ENCODE measurements around the gene SRPX2.

SRPX2 gene

GRCh38 chrX:100662796-100663195, 18.8 kb downstream of the SRPX2 start:
- TF ChIP-seq, protein P1, sequence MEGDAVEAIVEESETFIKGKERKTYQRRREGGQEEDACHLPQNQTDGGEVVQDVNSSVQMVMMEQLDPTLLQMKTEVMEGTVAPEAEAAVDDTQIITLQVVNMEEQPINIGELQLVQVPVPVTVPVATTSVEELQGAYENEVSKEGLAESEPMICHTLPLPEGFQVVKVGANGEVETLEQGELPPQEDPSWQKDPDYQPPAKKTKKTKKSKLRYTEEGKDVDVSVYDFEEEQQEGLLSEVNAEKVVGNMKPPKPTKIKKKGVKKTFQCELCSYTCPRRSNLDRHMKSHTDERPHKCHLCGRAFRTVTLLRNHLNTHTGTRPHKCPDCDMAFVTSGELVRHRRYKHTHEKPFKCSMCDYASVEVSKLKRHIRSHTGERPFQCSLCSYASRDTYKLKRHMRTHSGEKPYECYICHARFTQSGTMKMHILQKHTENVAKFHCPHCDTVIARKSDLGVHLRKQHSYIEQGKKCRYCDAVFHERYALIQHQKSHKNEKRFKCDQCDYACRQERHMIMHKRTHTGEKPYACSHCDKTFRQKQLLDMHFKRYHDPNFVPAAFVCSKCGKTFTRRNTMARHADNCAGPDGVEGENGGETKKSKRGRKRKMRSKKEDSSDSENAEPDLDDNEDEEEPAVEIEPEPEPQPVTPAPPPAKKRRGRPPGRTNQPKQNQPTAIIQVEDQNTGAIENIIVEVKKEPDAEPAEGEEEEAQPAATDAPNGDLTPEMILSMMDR (conservative IDR thresholded peaks at IDR 0.05): no peak
- H3K27ac ChIP-seq: no peak overlapping the region

DNA sequence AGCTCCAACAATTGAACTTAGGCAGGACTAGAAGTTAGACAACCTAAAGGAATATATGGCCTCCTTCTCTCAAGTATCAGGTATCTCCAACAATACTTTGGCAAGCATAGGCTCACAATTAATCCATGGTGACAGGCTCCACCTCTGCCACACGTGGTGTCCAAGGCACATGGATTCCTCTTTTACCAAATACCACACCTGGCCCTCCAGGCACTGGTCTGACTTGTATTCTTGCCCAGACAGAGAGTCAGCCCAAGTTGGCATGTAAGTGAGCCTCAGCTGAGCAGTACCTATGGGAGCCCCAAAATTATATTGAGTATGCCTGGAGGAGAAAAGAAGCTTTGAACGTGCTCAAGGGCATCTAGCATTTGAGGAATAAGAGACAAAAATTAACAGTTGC, 19.6 kb downstream of the SRPX2 start:
- no peak overlapping the region for H3K27ac ChIP-seq
- TF ChIP-seq, protein P1 (conservative IDR thresholded peaks at IDR 0.05): no peak

DNA sequence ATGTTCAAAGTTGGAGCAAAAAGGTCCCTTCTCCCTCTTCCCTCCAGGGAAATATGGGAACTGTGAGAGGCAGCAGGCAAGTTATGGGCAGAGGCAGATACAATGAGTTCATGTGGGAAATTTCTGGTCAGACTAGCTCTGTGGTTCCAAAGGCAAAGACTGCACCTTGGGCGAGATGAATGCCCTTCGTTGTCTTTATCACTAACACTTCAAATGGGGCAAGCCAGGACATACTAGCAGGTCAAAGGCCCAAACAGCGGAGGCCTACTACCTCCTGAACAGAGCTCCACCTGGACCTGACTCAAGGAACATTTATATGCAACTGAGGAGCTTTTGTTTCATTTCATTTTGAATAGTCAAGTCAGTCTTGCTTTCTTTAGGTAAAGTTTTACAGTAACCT, 29.0 kb downstream of the SRPX2 start:
- no peak overlapping the region for H3K27ac ChIP-seq
- TF ChIP-seq, protein P1 (conservative IDR thresholded peaks at IDR 0.05): no peak

DNA sequence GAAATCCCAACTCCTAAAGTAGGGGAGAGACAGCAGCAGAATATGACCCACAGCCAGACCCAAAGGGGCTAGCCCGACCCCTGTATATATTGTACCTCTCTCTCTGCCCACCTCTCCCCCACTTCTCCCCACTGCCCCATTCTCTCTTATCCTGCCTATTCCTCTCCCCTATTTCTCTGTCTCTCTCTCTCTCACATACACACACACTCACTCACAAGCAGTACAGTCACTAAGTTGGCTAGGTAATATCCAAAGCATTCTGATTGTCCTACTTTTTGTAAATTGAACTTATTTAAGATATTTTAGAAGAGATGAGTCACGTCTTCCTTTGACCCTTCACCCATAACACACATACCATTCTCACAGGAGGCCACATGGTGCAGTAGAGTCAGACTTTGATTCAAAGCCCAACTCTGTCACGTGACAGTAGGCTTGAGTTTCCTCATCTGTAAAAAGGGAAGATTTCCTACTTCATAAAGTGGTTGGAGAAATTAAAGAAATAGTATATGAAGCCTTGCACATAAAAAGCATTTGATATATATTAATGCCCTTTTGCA, 29.5 kb downstream of the SRPX2 start:
- H3K27ac ChIP-seq: no peak overlapping the region

DNA sequence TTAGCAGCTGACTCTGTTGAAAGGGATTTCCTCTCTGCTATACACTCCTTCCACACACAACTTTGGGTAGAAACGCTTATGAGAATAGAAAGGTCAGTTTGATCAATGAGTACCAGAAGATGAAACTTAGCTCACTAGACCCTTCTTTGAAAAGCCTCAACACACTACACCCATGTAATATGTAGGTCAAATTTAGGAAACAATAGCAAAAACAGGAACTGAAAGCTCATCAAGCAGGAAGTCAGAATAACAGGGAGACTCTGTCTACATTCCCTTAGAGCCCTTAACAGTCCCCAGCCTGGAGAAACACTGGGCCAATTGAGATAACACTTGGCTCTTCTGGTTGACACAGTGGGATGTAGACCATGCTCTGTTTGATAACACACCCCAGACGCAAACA, 30.7 kb downstream of the SRPX2 start:
- no peak overlapping the region for H3K27ac ChIP-seq
- TF ChIP-seq, protein P1 (conservative IDR thresholded peaks at IDR 0.05): no peak

More for the DNA sequence above, 29.5 kb downstream of the SRPX2 start:
- TF ChIP-seq, protein P1 (conservative IDR thresholded peaks at IDR 0.05): no peak

DNA sequence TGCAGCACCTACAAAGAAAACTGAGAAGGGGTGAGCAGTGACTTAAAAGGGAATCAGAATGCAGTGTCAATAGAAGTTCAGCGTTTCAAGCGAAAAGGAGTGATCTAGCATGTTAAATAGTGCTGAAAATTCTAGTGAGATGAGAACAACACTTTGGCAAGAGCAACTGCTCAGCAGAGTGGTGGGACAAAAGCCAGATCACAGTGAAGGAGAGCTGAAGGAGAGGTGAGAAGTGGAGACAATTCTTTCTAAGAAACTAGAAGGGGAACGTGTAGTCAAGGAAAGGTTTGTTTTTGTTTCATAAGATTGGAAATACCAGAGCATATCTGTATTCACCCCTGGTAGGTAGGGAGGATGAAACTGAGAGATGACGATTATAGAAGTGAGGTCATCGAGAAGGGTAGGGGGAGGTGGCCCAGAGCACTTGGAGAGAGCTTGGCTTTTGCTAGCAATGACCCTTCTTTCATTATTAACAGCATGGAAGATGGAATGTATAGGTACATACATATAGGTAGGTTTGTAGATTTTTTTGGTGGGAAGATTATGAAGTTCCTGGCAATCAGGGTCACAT, 33.7 kb downstream of the SRPX2 start:
- no peak overlapping the region for H3K27ac ChIP-seq
- TF ChIP-seq, protein P1 (conservative IDR thresholded peaks at IDR 0.05): no peak

DNA sequence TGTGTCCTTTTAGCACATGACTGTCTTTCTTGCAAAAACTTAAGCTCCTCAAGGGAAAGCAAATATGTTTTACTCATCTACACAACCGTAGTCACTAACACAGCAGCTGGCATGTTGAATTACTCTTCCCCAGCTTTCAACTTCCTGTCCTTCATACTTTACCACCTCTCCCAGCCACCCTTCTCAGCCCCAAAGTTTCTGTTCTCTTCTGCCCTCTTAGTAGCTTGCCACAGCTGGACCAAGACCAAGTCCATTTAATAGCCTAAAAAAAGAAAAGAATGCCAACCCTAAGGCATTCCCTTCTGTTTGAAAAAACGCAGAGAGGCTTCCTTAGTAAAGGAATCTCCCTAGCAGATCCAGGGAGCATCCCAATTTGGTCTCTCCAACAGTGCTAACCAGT, 36.8 kb downstream of the SRPX2 start:
- TF ChIP-seq, protein P1 (conservative IDR thresholded peaks at IDR 0.05): no peak
- no peak overlapping the region for H3K27ac ChIP-seq

All from VCaP (cell line).